ENCODE results near the gene NOSIP.

The NOSIP gene

DNA sequence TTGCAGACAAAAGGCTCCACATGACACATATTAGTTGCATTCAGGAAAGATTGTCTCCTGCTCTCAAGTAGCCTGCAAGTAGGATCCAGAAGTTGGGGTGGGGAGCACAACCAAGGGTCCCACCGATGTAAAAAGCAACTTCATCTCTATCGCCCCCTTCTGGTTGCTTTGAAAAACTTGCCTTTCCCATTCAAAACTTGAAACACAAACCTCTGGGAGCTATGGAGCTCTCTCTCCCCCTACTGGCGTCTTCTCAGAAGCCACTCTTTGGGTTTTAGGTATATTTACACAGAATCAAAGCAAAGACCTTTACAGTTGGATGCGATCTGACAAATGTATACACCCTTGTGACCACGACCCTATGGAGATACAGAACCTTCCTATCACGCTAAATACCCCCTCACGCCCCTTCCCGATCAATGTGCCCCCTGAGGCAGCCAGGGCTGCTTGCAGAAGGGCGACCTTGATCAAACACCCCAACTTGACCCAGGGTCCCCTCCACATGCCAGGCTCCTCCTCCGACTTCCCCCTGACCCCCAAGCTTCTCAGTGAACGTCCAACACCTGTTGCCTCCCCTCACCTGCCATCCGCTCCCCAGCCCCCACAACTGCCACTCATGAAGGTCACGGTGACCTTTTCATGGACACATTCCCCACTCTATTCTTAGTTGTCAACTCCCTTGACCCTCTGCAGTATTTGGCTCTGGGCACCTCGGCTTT, 10.1 kb downstream of the NOSIP start:
- no peak for DNase-seq

- DNase-seq: no peak
Measured at GRCh38 chr19:49567861-49568441, 12.4 kb downstream of the NOSIP start.

GRCh38 chr19:49566302-49566701, 14.1 kb downstream of the NOSIP start:
- DNase-seq: no peak

DNA sequence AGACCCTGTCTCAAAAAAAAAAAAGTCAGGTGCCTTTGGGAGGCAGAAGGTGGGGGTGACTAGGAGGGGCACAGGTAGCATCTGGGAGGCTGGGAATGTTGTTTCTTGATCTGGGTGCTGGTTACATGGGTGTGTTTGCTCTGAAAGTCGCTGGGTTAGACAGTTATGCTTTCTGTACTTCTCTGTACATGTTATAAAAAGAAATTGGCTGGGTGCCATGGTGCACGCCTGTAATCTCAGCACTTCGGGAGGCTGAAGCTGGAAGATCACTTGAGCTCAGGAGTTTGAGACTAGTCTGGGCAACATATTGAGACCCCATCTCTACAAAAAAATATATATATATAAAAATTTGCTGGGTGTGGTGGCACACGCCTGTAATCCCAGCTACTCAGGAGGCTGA, 15.1 kb downstream of the NOSIP start:
- DNase-seq: no peak

- DNase-seq: no peak
Measured at GRCh38 chr19:49564616-49565045, 15.7 kb downstream of the NOSIP start.

DNA sequence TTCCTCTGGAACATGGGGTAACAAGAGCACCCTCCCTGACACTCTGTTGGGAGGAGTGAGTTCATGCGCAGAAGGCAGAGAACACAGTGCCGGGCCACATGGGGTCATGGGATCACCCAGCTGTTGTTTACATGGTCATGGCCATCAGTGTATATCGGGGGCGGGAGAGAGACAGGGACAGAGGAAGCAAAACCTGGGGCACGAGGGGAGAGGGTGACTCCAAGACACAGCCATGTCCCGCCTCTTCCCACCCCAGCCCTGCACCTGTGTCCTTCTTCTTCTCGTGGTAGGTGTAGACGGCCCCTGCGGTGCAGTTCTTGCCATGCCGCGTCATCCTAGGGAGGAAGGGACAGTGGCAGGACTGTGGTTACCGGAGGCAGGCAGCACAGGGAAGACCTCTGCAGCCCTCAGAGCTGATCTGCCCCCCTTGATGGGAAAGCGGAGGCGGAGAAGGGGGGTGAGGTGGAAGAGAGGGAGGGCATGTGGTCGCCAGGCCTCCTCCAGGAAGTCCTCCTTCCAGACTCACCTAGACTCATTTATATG, 19.9 kb downstream of the NOSIP start:
- no peak for DNase-seq

DNA sequence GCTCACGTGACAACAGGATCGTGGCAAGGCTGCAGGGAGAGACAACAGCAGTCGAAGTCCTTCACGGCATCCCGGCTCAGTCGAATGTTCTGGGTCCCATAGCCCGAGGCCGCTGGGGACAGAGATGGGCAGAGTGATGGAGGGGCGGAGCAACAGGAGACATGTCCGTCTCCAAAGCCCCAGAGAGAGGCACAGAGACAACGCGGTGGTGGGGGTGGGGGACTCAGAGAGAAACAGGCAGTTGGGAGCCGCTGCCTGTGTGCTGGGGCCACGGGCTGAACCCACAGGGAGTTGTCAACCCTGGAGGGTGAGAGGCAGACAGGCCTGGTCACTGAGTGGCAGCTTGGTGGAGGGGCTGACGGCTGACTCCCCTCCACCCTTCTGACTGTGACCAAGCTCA, 20.4 kb downstream of the NOSIP start:
- no peak for DNase-seq

- DNase-seq: no peak
Measured at GRCh38 chr19:49559443-49559842, 20.9 kb downstream of the NOSIP start.

- no peak for DNase-seq
Measured at GRCh38 chr19:49558591-49558990, 21.8 kb downstream of the NOSIP start.

GRCh38 chr19:49557641-49558325, 22.6 kb downstream of the NOSIP start:
- no peak for DNase-seq

GRCh38 chr19:49556412-49557398, 23.7 kb downstream of the NOSIP start:
- no peak for DNase-seq

GRCh38 chr19:49555600-49556411, 24.6 kb downstream of the NOSIP start:
- DNase-seq: no peak

GRCh38 chr19:49554701-49555181, 25.6 kb downstream of the NOSIP start:
- no peak for DNase-seq

DNA sequence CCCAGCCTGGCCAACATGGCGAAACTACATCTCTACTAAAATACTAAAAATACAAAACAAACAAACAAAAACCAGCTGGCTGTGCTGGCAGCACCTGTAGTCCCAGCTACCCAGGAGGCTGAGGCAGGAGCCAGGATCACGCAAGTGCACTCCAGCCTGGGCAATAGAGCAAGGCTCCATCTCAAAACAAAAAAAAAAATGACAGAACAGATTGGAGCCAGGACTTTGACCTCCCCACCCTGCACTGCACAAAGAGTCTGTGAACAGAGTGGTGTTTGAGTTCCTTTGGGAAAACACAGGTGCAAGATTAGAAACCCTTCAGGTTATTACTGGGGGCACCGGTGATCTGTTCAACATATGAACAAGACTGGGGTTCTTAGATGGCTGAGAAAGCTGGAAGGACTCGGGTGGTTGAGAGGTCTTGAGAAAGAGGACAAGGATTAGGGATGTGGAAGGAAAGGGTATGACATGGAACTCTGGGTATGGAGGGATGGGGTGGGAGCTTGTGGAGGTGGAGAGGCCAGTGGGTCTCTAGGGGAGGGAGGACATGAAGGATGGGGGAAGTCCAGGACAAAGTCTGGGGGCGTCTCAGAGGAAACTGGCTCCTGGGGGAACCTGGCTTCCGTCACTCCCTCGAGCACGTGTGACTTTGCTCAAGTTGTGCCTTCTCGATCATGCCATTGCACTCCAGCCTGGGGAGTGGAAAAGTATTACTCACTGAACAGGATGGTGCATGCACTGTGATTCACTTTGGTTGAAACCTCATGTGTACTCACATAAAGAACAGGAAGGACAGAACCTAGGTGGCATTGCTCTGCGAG, 26.7 kb downstream of the NOSIP start:
- no peak for DNase-seq

DNA sequence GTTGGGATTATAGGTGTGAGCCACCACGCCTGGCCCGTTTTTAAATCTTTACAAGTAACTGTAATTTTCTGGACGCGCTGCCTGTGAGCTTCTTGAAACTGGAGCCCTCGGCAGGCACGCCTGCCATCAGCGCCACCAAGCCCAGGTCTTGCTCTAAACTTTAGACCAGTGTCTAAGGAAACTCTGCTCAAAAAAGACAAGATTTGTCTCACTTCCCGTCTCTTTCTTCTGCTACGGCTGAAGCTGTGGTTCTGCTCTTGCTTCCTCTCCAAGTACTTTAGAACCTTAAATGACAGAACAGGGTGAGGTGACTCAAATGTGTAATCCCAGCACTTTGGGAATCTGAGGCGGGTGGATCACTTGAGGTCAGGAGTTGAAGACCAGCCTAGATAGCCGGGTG, 27.6 kb downstream of the NOSIP start:
- no peak for DNase-seq

DNA sequence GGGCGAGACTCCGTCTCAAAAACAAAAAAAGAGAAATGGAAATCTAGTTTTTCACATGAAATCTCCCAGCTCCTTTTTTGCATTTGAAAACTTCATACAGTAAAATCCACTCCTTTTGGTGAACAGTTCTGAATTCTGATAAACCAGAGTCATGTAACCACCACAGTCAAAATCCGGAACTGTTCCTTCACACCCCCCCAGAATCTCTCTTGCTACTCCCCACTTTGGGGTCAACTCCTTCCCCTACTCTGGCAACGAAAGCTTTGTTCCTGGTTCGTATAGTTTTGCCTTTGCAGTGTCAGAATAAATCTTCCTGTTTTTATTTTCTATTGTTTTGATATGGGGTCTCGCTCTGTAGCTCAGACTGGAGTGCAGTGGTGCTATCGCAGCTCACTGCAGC, 28.8 kb downstream of the NOSIP start:
- DNase-seq: no peak

DNA sequence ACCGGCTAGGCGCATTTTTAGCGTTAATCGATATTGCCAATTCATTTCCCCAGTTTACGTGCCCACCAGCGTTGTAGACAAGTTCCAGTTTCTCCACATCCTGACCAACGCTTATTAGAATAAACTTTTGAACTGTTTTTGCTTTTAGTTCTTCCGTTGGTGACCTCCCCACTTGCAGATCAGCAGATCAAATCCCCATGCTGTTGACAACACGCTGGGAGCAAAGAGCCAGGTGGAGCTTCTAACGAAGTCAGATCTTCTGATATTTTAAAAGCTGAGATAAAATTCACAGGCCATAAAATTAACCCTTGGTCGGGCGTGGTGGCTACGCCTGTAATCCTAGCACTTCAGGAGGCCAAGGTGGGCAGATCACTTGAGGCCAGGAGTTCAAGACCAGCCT, 31.3 kb downstream of the NOSIP start:
- no peak for DNase-seq

- DNase-seq: no peak
Measured at GRCh38 chr19:49546825-49547565, 33.4 kb downstream of the NOSIP start.

DNA sequence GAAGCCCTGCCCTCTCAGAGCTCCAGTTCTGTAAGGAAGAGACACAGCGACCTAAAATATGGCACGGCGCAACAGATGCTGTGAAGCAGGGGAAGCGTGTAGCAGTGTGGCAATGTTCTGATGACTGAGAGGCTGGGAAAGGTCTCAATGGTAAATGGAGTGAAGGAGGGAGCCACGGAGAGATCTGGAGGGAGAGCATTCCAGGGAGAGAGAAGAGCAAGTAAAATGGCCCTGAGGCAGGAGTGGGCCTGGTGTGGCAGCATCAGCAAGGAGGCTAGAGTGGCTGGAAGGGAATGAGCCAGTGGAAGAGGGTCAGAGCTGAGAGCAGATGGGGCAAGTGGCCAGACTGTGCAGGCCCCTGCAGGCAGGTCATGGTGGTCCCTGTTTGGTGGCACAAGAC, 36.2 kb downstream of the NOSIP start:
- DNase-seq: no peak

DNA sequence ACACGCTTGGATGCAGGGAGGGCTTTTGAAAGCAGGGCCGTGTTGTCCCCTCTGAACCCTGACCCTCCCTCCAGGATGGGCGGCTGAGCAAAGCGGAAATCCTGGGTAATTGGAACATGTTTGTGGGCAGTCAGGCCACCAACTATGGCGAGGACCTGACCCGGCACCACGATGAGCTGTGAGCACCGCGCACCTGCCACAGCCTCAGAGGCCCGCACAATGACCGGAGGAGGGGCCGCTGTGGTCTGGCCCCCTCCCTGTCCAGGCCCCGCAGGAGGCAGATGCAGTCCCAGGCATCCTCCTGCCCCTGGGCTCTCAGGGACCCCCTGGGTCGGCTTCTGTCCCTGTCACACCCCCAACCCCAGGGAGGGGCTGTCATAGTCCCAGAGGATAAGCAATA, 37.3 kb downstream of the NOSIP start:
- no peak for DNase-seq

Measured in NCI-H1417 treated with DMSO at 0.1 percent for 48 hours (cell line).